ENCODE results near the gene PDCD10.
A peak's percentile ranks its signal among the peaks of the same experiment; 100 is the strongest.

DNA sequence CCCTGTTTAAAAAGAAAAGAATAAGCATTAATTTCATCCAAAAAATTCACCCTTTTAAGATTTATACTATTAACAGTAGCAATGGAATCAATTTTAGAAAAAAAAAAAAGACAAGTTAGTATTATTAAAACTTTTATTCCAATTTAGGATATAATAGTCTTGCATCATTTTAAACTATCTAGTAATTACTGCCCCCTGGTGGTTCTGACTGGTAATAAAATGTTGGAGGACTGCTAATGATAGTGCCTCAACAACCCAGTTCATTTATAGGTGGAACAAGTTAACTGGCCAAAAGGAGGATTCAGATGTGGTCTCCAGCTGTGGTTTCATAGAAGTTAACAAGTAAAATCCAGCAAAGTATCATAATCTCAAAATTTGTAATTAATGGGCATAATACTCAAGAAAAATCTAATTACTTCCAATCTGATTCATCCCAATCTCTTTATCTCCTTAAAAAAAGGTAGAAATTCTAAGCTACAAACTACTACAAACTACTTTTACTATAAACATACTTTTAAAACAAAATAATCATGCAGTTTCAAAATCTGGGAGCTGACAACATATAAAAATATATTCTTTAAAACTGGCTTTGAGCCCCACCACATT is 50.2 kb downstream of the PDCD10 start:
- TF ChIP-seq, protein P1, sequence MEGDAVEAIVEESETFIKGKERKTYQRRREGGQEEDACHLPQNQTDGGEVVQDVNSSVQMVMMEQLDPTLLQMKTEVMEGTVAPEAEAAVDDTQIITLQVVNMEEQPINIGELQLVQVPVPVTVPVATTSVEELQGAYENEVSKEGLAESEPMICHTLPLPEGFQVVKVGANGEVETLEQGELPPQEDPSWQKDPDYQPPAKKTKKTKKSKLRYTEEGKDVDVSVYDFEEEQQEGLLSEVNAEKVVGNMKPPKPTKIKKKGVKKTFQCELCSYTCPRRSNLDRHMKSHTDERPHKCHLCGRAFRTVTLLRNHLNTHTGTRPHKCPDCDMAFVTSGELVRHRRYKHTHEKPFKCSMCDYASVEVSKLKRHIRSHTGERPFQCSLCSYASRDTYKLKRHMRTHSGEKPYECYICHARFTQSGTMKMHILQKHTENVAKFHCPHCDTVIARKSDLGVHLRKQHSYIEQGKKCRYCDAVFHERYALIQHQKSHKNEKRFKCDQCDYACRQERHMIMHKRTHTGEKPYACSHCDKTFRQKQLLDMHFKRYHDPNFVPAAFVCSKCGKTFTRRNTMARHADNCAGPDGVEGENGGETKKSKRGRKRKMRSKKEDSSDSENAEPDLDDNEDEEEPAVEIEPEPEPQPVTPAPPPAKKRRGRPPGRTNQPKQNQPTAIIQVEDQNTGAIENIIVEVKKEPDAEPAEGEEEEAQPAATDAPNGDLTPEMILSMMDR (conservative IDR thresholded peaks at IDR 0.05), result peak; percentile 95
- no peak for TF ChIP-seq EZH2 (IDR thresholded peaks at IDR 0.05; ENCODE audit: low read depth)
